HK-2 (cell line): ENCODE data around the gene SPOP.

ENCODE experiments used
- DNase-seq: peaks from one replicate; pipeline ENCODE4 v3.0.0-alpha.2; 2018; ENCODE audit not compliant: unreplicated experiment

SPOP gene

GRCh38 chr17:49613182-49613800 is 64.6 kb downstream of the SPOP start:
- DNase-seq = no peak

DNA sequence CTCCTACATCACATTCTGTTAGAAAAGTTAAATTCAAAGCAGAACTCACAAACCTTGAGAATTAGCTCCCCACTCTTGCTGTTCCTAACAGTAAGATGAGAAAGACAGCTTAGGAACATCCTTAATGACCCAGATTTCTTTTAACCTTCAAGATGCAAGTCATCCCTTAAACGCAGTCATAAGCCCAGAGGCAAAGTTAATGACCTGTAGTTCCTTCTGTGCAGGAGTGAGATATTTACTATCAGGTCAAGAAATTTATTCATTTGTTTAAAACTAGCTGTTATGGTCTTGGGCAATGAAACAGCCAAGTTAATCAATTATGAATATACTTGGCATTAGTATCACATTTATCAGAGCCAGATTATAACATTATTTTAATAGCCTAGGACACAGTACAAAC is 65.2 kb downstream of the SPOP start:
- no peak for DNase-seq

- DNase-seq = no peak
Observed at GRCh38 chr17:49610883-49611584, 66.9 kb downstream of the SPOP start.

DNA sequence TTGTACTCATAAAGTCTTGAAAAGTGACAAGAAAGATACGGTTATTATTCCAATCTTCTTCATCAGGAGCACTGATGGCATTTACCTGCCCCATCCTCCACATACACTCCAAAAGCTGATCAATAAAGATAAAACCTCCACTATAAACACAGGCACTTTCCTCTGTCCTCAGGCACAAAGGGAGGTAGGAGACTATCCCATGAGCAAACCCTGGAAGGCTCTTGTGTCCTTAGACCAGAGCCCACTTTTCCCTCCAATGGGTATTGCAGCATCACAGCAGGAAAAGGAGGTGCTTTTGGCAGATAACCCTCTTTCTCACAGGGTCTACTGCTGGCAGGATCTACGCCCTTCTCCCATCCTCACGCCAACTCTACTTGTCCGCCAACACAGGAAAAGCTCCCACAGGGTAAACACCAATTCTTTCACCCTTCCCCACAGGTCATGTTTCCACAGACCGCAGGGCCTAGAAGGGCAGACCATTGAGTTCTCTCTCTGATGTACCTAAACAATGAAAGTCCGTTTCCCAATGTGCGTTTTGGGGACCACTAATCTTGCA is 73.5 kb downstream of the SPOP start:
- DNase-seq = no peak

- DNase-seq = no peak
Observed at GRCh38 chr17:49603720-49604119, 74.2 kb downstream of the SPOP start.

- no peak for DNase-seq
Observed at GRCh38 chr17:49603238-49603637, 74.7 kb downstream of the SPOP start.

- no peak for DNase-seq
Observed at GRCh38 chr17:49602783-49603182, 75.1 kb downstream of the SPOP start.

- DNase-seq = no peak
Observed at GRCh38 chr17:49600949-49601348, 76.9 kb downstream of the SPOP start.

DNA sequence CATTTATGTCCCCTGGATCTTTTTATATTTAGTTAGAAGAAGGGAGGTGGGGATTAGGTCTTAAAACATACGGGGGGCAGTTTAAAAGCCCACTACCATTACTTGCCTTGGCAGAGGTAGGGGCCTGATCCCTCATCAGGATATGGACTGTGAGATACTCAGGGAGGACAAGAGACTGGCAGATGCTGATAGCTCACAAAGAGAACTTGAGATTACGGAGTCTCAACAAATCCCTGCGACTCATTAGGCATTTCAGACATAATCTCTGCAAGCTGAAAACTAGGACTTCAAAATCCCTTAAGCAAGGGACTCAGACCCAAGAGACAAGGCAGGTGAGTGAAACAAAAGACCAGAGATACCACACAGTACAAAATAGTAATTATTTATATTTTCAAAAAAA is 79.0 kb downstream of the SPOP start:
- no peak for DNase-seq

- no peak for DNase-seq
Observed at GRCh38 chr17:49597928-49598655, 79.8 kb downstream of the SPOP start.

DNA sequence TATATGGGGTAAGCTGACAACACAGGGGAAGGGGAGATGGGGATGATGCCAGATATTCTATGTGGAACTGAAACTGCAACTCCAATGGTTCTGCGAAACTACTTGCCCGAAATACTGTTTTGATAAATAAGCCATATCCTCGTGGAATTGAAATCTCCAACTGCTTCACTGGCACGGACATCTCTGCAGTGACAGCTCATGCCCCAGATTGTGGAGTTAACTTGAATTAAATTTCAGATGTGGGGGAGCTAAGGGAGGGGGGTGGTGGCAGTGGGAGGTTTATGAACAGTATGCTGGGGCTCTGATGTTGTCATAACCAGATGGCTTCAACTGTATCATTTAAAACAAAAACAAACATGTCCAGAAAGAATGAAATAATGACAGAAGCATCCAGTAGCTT is 80.5 kb downstream of the SPOP start:
- no peak for DNase-seq

DNA sequence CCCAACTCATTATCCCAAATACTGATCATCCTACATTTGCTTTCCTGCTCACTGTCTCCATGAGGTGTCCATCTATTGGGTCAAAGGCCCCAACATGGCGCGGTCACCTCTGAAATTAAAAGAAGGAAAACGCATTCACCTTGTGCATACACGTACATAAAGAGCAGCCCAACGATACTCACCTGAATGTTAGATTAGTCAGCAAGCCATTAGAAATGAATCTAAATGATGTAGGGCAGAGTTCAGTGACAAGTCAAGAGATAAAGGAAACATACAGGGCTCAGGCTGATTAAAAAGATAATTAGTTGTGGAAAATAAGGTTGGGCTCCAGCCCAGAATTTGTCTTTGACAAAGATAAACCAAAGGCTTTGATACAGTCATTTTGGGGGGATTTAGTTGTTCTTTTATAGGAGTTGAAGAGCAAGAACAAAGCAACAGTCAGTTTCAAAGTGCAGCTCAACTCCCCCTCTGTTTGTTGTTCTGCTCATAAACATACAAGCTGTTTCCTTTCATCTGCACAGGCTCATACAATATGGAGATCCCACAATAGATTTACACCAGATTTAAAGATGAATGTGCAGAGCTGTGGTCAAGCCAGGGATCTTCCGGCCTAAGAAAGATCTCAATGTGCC is 81.2 kb downstream of the SPOP start:
- DNase-seq = no peak

DNA sequence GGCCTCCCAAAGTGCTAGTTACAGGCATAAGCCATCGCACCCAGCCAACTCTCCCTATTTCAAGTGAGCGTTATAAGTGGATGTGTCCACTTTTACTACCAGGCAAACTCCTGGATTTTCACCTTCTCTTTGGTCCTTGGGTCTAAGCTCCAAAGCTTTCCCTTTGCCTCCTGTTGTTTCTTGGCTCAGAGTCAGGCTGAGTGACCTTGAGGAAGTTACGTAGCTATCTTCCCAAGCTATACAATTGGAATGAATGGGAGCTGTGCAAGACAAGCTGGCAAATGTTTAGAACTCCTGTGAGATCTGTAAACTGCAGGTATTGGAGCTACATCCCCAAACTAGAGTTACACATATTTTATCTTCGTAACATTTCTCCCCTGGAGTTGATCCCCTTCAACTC is 81.9 kb downstream of the SPOP start:
- DNase-seq = no peak

DNA sequence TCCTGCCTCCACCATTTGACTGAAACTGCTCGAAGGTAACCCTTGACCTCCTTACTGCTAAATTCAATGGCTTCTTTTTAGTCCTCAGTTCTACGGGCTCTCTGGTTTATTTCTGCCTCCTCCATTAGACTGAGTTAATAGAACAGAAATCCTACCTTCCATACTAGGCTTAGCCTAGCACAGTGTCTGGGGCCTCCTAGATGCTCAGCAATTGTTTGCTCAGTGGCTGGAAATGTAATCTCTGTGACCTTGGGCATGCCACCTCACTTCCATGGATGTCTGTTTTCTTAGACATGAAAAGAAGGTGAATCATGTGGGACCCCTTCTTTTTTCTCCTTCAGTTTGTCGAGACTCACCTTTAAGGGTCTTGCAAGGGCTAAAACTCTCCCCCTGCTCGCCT is 82.6 kb downstream of the SPOP start:
- no peak for DNase-seq

- DNase-seq = no peak
Observed at GRCh38 chr17:49592263-49592662, 85.6 kb downstream of the SPOP start.

DNA sequence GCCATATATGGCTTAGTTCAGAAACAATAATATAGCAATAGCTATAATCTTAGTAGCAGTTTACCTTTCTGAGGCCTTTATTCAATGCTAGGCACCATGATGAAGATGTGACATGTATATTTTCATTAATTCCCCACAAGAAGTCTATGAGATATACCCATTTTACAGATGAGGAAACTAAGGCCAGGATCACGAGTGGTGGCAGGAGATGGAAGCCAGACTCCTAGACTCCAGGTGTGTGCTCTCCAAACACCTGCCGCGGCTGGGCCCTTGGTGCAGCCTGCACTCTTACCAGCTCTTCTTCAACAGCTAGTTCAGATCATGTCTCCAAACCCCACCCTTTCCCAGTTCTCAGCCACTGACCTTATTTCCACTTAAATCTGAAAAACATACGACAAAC is 87.0 kb downstream of the SPOP start:
- no peak for DNase-seq

- DNase-seq = no peak
Observed at GRCh38 chr17:49589577-49589927, 88.3 kb downstream of the SPOP start.

DNA sequence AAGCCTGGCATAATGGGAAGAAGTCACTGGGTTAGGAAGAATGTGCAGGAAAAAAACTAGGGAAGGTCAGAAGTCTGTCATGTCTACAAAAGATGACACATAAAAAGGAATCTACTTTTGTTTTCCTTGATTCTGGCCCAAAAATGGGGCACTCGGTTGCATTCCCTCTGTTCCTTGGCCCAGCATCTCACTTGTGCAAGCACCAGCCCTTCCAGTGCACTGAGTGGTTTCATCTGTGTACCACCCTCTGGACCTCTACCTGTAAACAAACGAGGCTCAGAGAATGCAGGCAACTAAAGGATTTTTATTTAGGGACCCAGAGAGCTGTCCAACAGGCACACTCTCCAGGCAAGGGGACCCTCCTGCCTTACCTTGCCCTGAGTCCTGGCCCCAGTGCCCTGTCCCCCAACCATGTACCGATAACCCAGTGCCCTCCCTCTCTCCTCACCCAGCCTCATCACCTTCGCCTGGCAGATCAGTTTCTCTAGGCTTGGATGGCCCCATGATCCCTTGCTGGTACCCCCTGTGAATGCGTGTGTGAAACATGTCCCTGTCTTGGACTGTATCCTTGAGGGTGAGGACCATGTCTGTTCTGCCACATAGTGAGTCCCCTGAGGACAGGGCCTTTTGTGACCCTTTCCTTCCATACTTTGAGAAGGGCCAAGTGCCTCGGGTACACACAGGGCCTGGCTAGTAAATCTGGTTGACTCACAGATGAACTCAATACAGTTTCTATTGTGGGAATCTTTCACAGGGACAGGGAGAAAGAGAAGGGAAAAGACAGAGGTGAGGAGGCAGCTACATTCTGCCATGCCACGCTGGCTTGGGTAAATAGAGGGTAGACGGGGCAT is 88.9 kb downstream of the SPOP start:
- DNase-seq = no peak

DNA sequence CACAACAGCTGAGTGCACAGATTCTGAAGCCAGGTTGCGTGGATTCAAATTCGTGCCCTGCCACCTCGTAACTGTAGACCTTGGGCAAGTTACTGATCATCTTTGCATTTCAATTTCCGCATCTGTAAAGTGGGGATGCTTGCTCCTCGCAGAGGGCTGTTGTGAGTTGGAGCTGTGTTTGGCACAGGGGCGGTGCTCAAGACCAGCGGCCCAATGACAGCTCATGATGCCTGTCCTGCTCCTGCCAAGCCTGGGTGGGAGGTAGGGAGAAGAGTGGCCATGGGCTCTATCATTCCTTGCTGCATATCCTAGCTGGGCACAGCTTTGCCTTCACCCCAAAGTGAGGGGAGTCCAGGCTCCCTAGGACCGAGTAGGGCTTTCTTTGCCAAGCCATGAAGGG is 89.6 kb downstream of the SPOP start:
- DNase-seq = no peak

- no peak for DNase-seq
Observed at GRCh38 chr17:49587366-49588073, 90.4 kb downstream of the SPOP start.
